ENCODE results near the gene KLRD1.
A peak's percentile ranks its signal among the peaks of the same experiment; 100 is the strongest.

- no peak for TF ChIP-seq CTCF (conservative IDR thresholded peaks at IDR 0.05; ENCODE audit: low read depth in 2 of 2)
- TF ChIP-seq POLR2AphosphoS5 (IDR thresholded peaks at IDR 0.05; ENCODE audit: low read depth): no peak
- TF ChIP-seq EZH2 (IDR thresholded peaks at IDR 0.05; ENCODE audit: low read depth, unreplicated experiment): no peak
- no peak for TF ChIP-seq REST (IDR thresholded peaks at IDR 0.05; ENCODE audit: unreplicated experiment)
- TF ChIP-seq CREB1 (CRISPR knock-in tag; IDR thresholded peaks at IDR 0.05; ENCODE audit: low read depth): peak; percentile 47; the same call in 1 of the 2 replicates
- no peak for TF ChIP-seq STAT1 (IDR thresholded peaks at IDR 0.05; ENCODE audit: unreplicated experiment)
- TF ChIP-seq EZH2phosphoT487 (IDR thresholded peaks at IDR 0.05; ENCODE audit: unreplicated experiment): no peak
- no peak for TF ChIP-seq JUNB (IDR thresholded peaks at IDR 0.05; ENCODE audit: unreplicated experiment)
- TF ChIP-seq ZNF331 (CRISPR knock-in tag; IDR thresholded peaks at IDR 0.05; ENCODE audit: low read depth): no peak
Observed at GRCh38 chr12:10361084-10361483, 53.4 kb downstream of the KLRD1 start.
